Activated CD4-positive, alpha-beta T cell treated with anti-CD3 and anti-CD28 coated beads for 36 hours (primary cell): Measurements from ENCODE around the gene PEX6. TPM values are rescaled to one million over a fixed set of nuclear protein-coding genes. Genes with fewer than 3 reads are reported as not detected.
A peak's percentile ranks its signal among the peaks of the same experiment; 100 is the strongest.
"Not testable (repeated sequence)": the region's sequence is repeated elsewhere in the genome, so short reads cannot be mapped to it uniquely, and the experiment has no call there.

Source experiments
- ATAC-seq: fragments of 200-7000 bp; cut with Tn5 transposase; one replicate; pipeline ENCODE4 v1.10.0; 2021; ENCODE audit warnings: mild to moderate bottlenecking, moderate library complexity
- CTCF ChIA-PET: fragments of 350-600 bp; sonication (Branson Sonifier 250); formaldehyde crosslinking; loops from one replicate; lab custom pipeline; 2021; ENCODE audit warnings: antibody characterized with exemption; lab: Charles Lee
- POLR2A ChIA-PET: fragments of 350-600 bp; sonication (Branson Sonifier 250); formaldehyde crosslinking; loops from one replicate; lab custom pipeline; 2021; ENCODE audit warnings: antibody characterized with exemption, inconsistent platforms; lab: Charles Lee
- DNase-seq: peaks from one replicate; pipeline ENCODE4 v3.0.0-alpha.2; 2020
- H3K27ac Mint-ChIP-seq: one replicate; pipeline ENCODE4 v1.8.0; 2021; ENCODE audit warnings: mixed read lengths
- H3K27me3 Mint-ChIP-seq: one replicate; pipeline ENCODE4 v1.8.0; 2021; ENCODE audit warnings: mixed read lengths
- H3K36me3 Mint-ChIP-seq: one replicate; pipeline ENCODE4 v1.8.0; 2021; ENCODE audit warnings: low read depth, mixed read lengths
- H3K4me1 Mint-ChIP-seq: one replicate; pipeline ENCODE4 v1.8.0; 2021; ENCODE audit warnings: mixed read lengths
- H3K4me3 Mint-ChIP-seq: one replicate; pipeline ENCODE4 v1.8.0; 2021; ENCODE audit warnings: mild to moderate bottlenecking, moderate library complexity, mixed read lengths
- H3K9me3 Mint-ChIP-seq: one replicate; pipeline ENCODE4 v1.8.0; 2021; ENCODE audit warnings: low read depth, mixed read lengths
- intact Hi-C, 2 experiments: fragments of 100-400 bp; cut with DNase I in 1 of 2; cut with micrococcal nuclease in 1 of 2; formaldehyde crosslinking; loops; one replicate each; pipeline versions ENCODE4 v1.14.2 to v1.15.1; 2022 to 2024; cut with DNase I, micrococcal nuclease
- total RNA-seq, 2 experiments: library from RNA; stranded (reverse); gene quantifications; one replicate each; pipeline ENCODE4 v1.2.3, GENCODE V29; 2021

The PEX6 gene
- total RNA-seq, 2 experiments from 2014 or later: 10.7 to 14.6 TPM

- ChIA-PET CTCF (interaction anchor here (0.6 to 1.7 kb wide), 2 partner anchors 35 to 184 kb away, joined by 4 to 5 read pairs; no protein-coding TSS in a partner anchor), POLR2A (interaction anchor here (0.6 kb wide), 1 partner anchor 17 kb away, joined by 4 read pairs; no protein-coding TSS in a partner anchor)
- H3K36me3 Mint-ChIP-seq: peaks cover 11% of the 10 kb centered on the region
- ATAC-seq (no peak), DNase-seq (no peak)
- H3K9me3 Mint-ChIP-seq: no peaks in the 10 kb centered on the region
- peak overlapping the region; percentile 31 for H3K4me3 Mint-ChIP-seq
- no peak overlapping the region for H3K27ac Mint-ChIP-seq
- intact Hi-C loops: loop anchor here in 1 of 2 experiments (10.0 kb wide), 1 partner anchor 185 kb away; no protein-coding TSS in a partner anchor
- no peaks in the 10 kb centered on the region for H3K27me3 Mint-ChIP-seq
- H3K4me1 Mint-ChIP-seq: peaks cover 11% of the 10 kb centered on the region
Observed at GRCh38 chr6:42959917-42960242, 19.1 kb downstream of the PEX6 start.

DNA sequence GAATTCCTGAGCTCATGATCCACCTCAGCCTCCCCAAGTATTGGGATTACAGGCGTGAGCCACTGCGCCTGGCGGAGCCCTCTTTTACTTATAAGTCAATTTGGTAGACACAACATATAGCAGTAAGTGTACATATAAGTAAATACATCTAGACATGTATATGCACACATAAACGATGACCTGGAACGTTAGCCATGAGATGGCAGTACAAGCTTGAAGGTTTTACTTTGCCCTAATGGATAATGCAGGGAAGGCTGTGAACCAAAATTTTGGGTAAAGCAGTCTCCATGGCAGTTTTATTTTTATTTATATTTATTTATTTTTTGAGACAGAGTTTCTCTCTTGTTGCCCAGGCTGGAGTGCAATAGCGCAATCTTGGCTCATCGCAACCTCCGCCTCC, 20.9 kb downstream of the PEX6 start:
- intact Hi-C loops: no loop called here
- no peak overlapping the region for H3K4me3 Mint-ChIP-seq
- H3K36me3 Mint-ChIP-seq: peaks cover 9% of the 10 kb centered on the region
- H3K9me3 Mint-ChIP-seq: no peaks in the 10 kb centered on the region
- H3K27me3 Mint-ChIP-seq: no peaks in the 10 kb centered on the region
- ATAC-seq (no peak), DNase-seq (no peak)
- H3K4me1 Mint-ChIP-seq: peaks cover 11% of the 10 kb centered on the region
- ChIA-PET CTCF (interaction anchor here (0.9 kb wide), 1 partner anchor 21 kb away, joined by 3 read pairs; the partner anchor contains the start of gene PEX6), POLR2A (interaction anchor here (0.6 kb wide), 1 partner anchor 169 kb away, joined by 5 read pairs; no protein-coding TSS in a partner anchor)
- no peak overlapping the region for H3K27ac Mint-ChIP-seq

- DNase-seq, H3K4me1 Mint-ChIP-seq, H3K27me3 Mint-ChIP-seq, intact Hi-C loops, H3K9me3 Mint-ChIP-seq, H3K36me3 Mint-ChIP-seq, ATAC-seq, POLR2A ChIA-PET, H3K27ac Mint-ChIP-seq, H3K4me3 Mint-ChIP-seq: not testable (repeated sequence)
- CTCF ChIA-PET: interaction anchor here (1.2 kb wide), 1 partner anchor 189 kb away, joined by 3 read pairs; no protein-coding TSS in a partner anchor
Observed at GRCh38 chr6:42954405-42954804, 24.6 kb downstream of the PEX6 start.

DNA sequence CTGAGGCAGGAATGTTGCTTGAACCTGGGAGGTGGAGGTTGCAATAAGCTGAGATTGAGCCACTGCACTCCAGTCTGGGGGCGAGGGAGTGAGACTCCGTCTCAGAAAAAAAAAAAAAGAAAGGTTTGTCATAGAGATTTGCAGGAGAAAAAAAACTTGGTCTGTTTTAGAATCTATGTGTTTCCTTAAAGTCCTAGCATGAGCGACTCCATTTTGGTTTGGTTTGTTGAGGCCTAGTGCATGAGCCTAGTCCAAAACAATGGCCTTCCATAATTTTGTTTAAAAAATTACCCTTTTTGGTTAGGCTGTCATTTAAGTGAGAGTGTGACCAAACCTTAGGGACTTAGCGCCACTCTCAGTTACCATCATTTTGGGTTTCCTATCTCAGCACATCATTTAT, 26.6 kb downstream of the PEX6 start:
- ATAC-seq (no peak), DNase-seq (no peak)
- Mint-ChIP-seq H3K4me3 (no peak overlapping the region), H3K9me3 (no peaks in the 10 kb centered on the region), H3K27me3 (no peaks in the 10 kb centered on the region), H3K36me3 (no peaks in the 10 kb centered on the region), H3K4me1 (no peaks in the 10 kb centered on the region), H3K27ac (no peak overlapping the region)
- CTCF ChIA-PET: no interaction called here
- POLR2A ChIA-PET: interaction anchor here (0.6 kb wide), 1 partner anchor 27 kb away, joined by 8 read pairs; no protein-coding TSS in a partner anchor
- intact Hi-C loops: no loop called here

DNA sequence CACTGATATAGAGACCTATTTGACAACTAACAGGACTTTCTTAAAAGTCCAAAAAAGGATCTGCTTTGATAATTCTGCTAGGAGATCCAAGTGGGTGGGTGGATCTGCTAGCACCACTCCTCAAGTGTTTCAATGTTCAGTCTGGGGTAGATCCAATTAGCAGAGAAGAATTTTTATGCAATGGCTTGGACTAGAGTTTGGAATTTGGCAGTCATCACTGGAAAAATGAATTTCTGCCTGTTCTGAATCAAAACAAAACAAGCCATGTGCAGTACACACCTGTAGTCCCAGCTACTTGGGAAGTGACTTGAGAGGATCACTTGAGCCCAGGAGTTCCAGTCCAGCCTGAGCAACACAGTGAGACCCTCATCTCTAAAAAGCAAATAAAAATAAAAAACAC, 31.0 kb downstream of the PEX6 start:
- H3K9me3 Mint-ChIP-seq: no peaks in the 10 kb centered on the region
- DNase-seq (no peak), ATAC-seq (no peak)
- intact Hi-C loops: no loop called here
- peak overlapping the region; percentile 19 for H3K27ac Mint-ChIP-seq
- peaks cover 3% of the 10 kb centered on the region for H3K36me3 Mint-ChIP-seq
- ChIA-PET CTCF (no interaction called here), POLR2A (interaction anchor here (0.7 kb wide), 1 partner anchor 177 kb away, joined by 4 read pairs; no protein-coding TSS in a partner anchor)
- H3K4me3 Mint-ChIP-seq: no peak overlapping the region
- no peaks in the 10 kb centered on the region for H3K4me1 Mint-ChIP-seq
- H3K27me3 Mint-ChIP-seq: no peaks in the 10 kb centered on the region

DNA sequence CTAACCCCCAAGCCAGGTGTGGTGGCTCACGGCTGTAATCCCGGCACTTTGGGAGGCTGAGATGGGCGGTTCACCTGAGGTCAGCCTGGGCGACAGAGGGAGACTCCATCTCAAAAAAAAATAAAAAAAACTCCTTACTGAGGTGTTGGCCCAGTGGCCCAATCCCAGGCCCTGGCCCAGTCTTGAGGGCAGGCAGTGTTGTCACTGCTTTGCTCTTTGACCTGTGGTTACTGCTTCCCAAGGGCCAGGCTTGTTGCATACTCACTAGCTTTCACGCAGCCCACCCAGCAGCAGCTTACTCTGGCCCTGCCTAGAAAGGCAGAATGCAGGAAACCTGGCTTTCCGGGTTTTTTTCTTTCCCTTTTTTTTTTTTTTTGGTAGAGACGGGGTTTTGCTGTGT, 36.5 kb downstream of the PEX6 start:
- H3K9me3 Mint-ChIP-seq: no peaks in the 10 kb centered on the region
- peaks cover 23% of the 10 kb centered on the region for H3K36me3 Mint-ChIP-seq
- H3K4me3 Mint-ChIP-seq: no peak overlapping the region
- H3K27me3 Mint-ChIP-seq: no peaks in the 10 kb centered on the region
- no peak for DNase-seq
- POLR2A ChIA-PET: interaction anchor here (0.6 kb wide), 1 partner anchor 264 kb away, joined by 3 read pairs; no protein-coding TSS in a partner anchor
- CTCF ChIA-PET: no interaction called here
- no peaks in the 10 kb centered on the region for H3K4me1 Mint-ChIP-seq
- no peak for ATAC-seq
- intact Hi-C loops: no loop called here
- H3K27ac Mint-ChIP-seq: no peak overlapping the region

DNA sequence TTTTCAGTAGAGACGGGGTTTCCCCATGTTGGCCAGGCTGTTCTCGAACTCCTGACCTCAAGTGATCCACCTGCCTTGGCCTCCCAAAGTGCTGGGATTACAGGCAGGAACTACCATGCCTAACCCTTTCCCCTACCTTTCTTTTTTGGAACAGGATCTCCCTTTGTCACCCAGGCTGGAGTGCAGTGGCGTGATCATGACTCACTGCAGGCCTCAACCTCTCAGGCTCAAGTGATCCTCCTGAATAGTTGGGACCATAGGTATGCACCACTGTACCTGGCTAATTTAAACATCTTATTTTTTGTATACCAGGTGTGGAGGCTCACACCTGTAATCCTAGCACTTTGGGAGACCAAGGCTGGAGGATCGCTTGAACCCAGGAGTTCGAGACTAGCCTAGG, 37.6 kb downstream of the PEX6 start:
- DNase-seq, H3K27ac Mint-ChIP-seq, H3K4me1 Mint-ChIP-seq, intact Hi-C loops, H3K27me3 Mint-ChIP-seq, H3K4me3 Mint-ChIP-seq, ATAC-seq, POLR2A ChIA-PET, H3K9me3 Mint-ChIP-seq: not testable (repeated sequence)
- peaks cover 31% of the 10 kb centered on the region for H3K36me3 Mint-ChIP-seq
- CTCF ChIA-PET: interaction anchor here (0.7 to 1.3 kb wide), 2 partner anchors 11 to 47 kb away, joined by 3 to 5 read pairs; no protein-coding TSS in a partner anchor

GRCh38 chr6:42940493-42941045, 38.4 kb downstream of the PEX6 start:
- Mint-ChIP-seq H3K36me3 (peaks cover 38% of the 10 kb centered on the region), H3K9me3 (no peaks in the 10 kb centered on the region), H3K4me3 (no peak overlapping the region), H3K27ac (no peak overlapping the region), H3K27me3 (no peaks in the 10 kb centered on the region), H3K4me1 (peaks cover 2% of the 10 kb centered on the region)
- intact Hi-C loops: no loop called here
- DNase-seq (no peak), ATAC-seq (no peak)
- ChIA-PET CTCF (interaction anchor here (0.6 to 2.3 kb wide), 3 partner anchors 11 to 403 kb away, joined by 3 to 8 read pairs (median 5); partner anchors contain the start of gene CNPY3), POLR2A (no interaction called here)

DNA sequence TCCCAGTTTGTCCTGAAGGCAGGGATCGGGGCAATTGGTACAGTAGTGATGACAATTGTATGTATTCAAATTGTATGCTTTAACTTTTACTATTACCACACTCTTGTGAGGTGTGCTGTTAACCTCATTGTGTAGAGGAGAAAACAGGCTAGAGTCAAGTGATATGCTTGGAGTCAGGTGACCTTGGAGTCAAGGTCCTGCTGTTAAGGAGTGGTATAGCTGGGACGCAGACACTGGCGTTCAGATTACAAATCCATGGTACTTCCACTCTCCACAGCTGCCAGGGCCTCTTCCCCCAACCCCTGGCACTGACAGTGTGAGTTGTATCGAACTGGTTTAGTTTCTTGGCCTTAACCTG, 39.2 kb downstream of the PEX6 start:
- ChIA-PET CTCF (interaction anchor here (2.3 kb wide), 1 partner anchor 10 kb away, joined by 8 read pairs; the partner anchor contains the start of gene CNPY3), POLR2A (no interaction called here)
- H3K9me3 Mint-ChIP-seq: no peaks in the 10 kb centered on the region
- H3K27me3 Mint-ChIP-seq: no peaks in the 10 kb centered on the region
- H3K4me3 Mint-ChIP-seq: no peak overlapping the region
- ATAC-seq: no peak
- intact Hi-C loops: no loop called here
- peaks cover 4% of the 10 kb centered on the region for H3K4me1 Mint-ChIP-seq
- peak overlapping the region; percentile 22 for H3K27ac Mint-ChIP-seq
- DNase-seq: no peak
- H3K36me3 Mint-ChIP-seq: peaks cover 42% of the 10 kb centered on the region

DNA sequence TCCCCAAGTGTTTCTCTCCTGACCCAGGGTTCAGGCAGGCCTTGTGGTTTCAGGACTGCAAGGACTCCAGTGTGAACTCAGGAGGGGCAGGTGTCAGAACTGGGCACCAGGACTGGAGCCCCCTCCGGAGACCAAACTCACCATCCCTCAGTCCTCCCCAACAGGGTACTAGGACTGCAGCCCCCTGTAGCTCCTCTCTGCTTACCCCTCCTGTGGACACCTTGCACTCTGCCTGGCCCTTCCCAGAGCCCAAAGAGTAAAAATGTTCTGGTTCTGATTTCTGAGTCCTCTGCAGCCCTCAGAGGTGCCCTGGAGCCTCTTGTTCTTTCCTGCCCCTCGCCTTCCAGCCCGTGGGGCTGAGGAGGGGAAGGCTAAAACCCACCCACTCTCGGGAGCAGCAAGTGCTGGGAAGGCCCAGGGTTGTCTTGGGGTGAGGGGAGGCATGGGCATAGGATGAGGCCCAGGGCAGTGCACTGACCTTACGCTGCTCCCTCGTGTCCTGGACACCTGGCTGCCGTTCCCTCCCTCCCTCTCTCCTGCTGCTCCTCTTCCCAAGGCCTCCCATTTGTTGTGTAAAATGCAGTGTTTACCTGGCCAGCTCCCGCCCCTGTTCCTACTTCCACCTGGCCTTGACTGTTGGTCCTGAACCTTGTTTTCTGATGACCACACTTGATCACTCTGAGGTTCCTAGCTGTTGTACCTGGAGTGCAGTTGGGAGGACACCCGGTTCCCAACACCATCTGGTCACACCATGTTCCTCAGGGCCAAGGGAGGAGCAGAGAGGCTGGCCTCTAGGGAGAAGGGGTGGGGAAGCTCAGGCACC, 39.8 kb downstream of the PEX6 start:
- H3K27ac Mint-ChIP-seq: no peak overlapping the region
- intact Hi-C loops: no loop called here
- ChIA-PET CTCF (interaction anchor here (2.3 kb wide), 1 partner anchor 9 kb away, joined by 8 read pairs; the partner anchor contains the start of gene CNPY3), POLR2A (no interaction called here)
- H3K4me3 Mint-ChIP-seq: no peak overlapping the region
- H3K36me3 Mint-ChIP-seq: peaks cover 43% of the 10 kb centered on the region
- no peaks in the 10 kb centered on the region for H3K27me3 Mint-ChIP-seq
- H3K9me3 Mint-ChIP-seq: no peaks in the 10 kb centered on the region
- DNase-seq: no peak
- ATAC-seq: no peak
- H3K4me1 Mint-ChIP-seq: peaks cover 5% of the 10 kb centered on the region

DNA sequence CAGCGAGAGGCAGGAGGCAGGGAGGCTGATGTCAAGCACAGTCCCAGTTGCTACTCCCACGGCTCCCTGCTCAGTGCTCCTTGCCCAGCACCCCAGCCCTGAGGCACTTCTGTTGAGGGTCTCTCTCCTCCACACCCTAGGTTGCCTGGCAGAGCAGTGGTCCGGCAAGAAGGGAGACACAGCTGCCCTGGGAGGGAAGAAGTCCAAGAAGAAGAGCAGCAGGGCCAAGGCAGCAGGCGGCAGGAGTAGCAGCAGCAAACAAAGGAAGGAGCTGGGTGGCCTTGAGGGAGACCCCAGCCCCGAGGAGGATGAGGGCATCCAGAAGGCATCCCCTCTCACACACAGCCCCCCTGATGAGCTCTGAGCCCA, 40.6 kb downstream of the PEX6 start:
- Mint-ChIP-seq H3K4me1 (peaks cover 12% of the 10 kb centered on the region), H3K9me3 (no peaks in the 10 kb centered on the region), H3K4me3 (no peak overlapping the region), H3K36me3 (peaks cover 46% of the 10 kb centered on the region), H3K27ac (no peak overlapping the region), H3K27me3 (no peaks in the 10 kb centered on the region)
- POLR2A ChIA-PET: no interaction called here
- CTCF ChIA-PET: interaction anchor here (2.3 kb wide), 1 partner anchor 9 kb away, joined by 8 read pairs; the partner anchor contains the start of gene CNPY3
- ATAC-seq: no peak
- intact Hi-C loops: no loop called here
- DNase-seq: no peak
